Vagina (tissue), 2 donors: ENCODE results near the gene DDI2. TPM values are rescaled to one million over a fixed set of nuclear protein-coding genes. Genes with fewer than 3 reads are reported as not detected.

Experiments used
- DNase-seq, 2 donors: peaks; one replicate each; pipeline ENCODE4 v3.0.0-alpha.2; 2017; ENCODE audit errors: extremely low spot score in 2 of 2
- H3K27ac ChIP-seq: fragments of 200-600 bp; sonication (generic); one replicate; pipeline ENCODE4 v1.5.1; 2019
- H3K27me3 ChIP-seq: fragments of 200-600 bp; sonication (generic); one replicate; pipeline ENCODE4 v1.5.1; 2019
- H3K36me3 ChIP-seq, 2 donors: fragments of 200-600 bp; sonication (generic); one replicate each; pipeline ENCODE4 v1.5.1; 2017 to 2019
- H3K4me1 ChIP-seq: fragments of 200-600 bp; sonication (generic); one replicate; pipeline ENCODE4 v1.5.1; 2019
- H3K4me3 ChIP-seq, 2 donors: fragments of 200-600 bp; sonication (generic); 1 replicate in 1 of 2; 2 replicates in 1 of 2; pipeline ENCODE4 v1.5.1; 2016 to 2019
- H3K9me3 ChIP-seq: fragments of 200-600 bp; sonication (generic); one replicate; pipeline ENCODE4 v1.5.1; 2019
- CTCF ChIP-seq, 3 experiments: fragments of 450-650 bp in 2 of 3; fragments of 200-600 bp in 1 of 3; sonication (generic) in 1 of 3; IDR thresholded peaks; one replicate each; pipeline ENCODE4 v1.5.1; 2017 to 2019; ENCODE audit warnings: antibody characterized with exemption in 3 of 3, mild to moderate bottlenecking in 2 of 3, moderate library complexity in 2 of 3
- POLR2A ChIP-seq, 2 donors: fragments of 450-650 bp; IDR thresholded peaks; one replicate each; pipeline ENCODE4 v1.6.1; 2017; ENCODE audit warnings: antibody characterized with exemption in 2 of 2, mild to moderate bottlenecking in 2 of 2, moderate library complexity in 2 of 2
- POLR2AphosphoS5 ChIP-seq, 2 donors: sonication (generic); formaldehyde crosslinking; IDR thresholded peaks; one replicate each; pipeline ENCODE4 v1.9.0; 2017; ENCODE audit warnings: antibody characterized with exemption in 2 of 2, mild to moderate bottlenecking in 2 of 2, low read depth in 1 of 2; ENCODE audit not compliant: insufficient read depth in 1 of 2
- intact Hi-C: fragments of 100-400 bp; cut with DNase I; formaldehyde crosslinking; loops from one replicate; pipeline ENCODE4 v1.15.1; 2023
- total RNA-seq: library from RNA; depleted of rRNA; stranded (reverse); fragments of >200 nt; gene quantifications from one replicate; pipeline ENCODE4 v1.2.3, GENCODE V29; 2016

The DDI2 gene
- total RNA-seq, 1 donor from 2014 or later: 59.2 TPM

GRCh38 chr1:15678578-15678977, 61.3 kb downstream of the DDI2 start:
- intact Hi-C loops: no loop called here
- Histone ChIP-seq H3K27me3 (no peaks in the 10 kb centered on the region), H3K4me3 (no peak overlapping the region), H3K9me3 (no peaks in the 10 kb centered on the region), H3K4me1 (peaks cover 32% of the 10 kb centered on the region), H3K36me3 (no peaks in the 10 kb centered on the region), H3K27ac (no peak overlapping the region)
- DNase-seq: no peak
- no peak for TF ChIP-seq POLR2A (IDR thresholded peaks at IDR 0.05)
- no peak for TF ChIP-seq POLR2AphosphoS5 (IDR thresholded peaks at IDR 0.05; ENCODE audit: insufficient read depth in 1 of 2, low read depth in 1 of 2)
- TF ChIP-seq CTCF (IDR thresholded peaks at IDR 0.05): no peak

GRCh38 chr1:15680131-15680530, 62.9 kb downstream of the DDI2 start:
- no peaks in the 10 kb centered on the region for H3K36me3 ChIP-seq

GRCh38 chr1:15680561-15681348, 63.5 kb downstream of the DDI2 start:
- DNase-seq: no peak
- Histone ChIP-seq H3K9me3 (no peaks in the 10 kb centered on the region), H3K27me3 (no peaks in the 10 kb centered on the region), H3K27ac (peak overlapping the region; percentile 99), H3K36me3 (no peaks in the 10 kb centered on the region), H3K4me3 (no peak overlapping the region), H3K4me1 (peaks cover 40% of the 10 kb centered on the region)
- intact Hi-C loops: no loop called here
- TF ChIP-seq CTCF (IDR thresholded peaks at IDR 0.05) (no peak), POLR2A (IDR thresholded peaks at IDR 0.05) (no peak), POLR2AphosphoS5 (IDR thresholded peaks at IDR 0.05; ENCODE audit: insufficient read depth in 1 of 2, low read depth in 1 of 2) (peak; percentile 64 to 77)

More at GRCh38 chr1:15680131-15680530, 62.9 kb downstream of the DDI2 start:
- no peak overlapping the region for H3K4me3 ChIP-seq
- intact Hi-C loops: no loop called here
- peak overlapping the region; percentile 99 for H3K27ac ChIP-seq
- H3K27me3 ChIP-seq: no peaks in the 10 kb centered on the region
- DNase-seq: no peak
- no peaks in the 10 kb centered on the region for H3K9me3 ChIP-seq
- TF ChIP-seq POLR2A (IDR thresholded peaks at IDR 0.05) (no peak), POLR2AphosphoS5 (IDR thresholded peaks at IDR 0.05; ENCODE audit: insufficient read depth in 1 of 2, low read depth in 1 of 2) (no peak), CTCF (IDR thresholded peaks at IDR 0.05) (no peak)
- peaks cover 36% of the 10 kb centered on the region for H3K4me1 ChIP-seq

- Histone ChIP-seq H3K9me3 (no peaks in the 10 kb centered on the region), H3K27ac (peak overlapping the region; percentile 99), H3K27me3 (no peaks in the 10 kb centered on the region), H3K4me1 (peaks cover 49% of the 10 kb centered on the region), H3K4me3 (no peak overlapping the region), H3K36me3 (no peaks in the 10 kb centered on the region)
- TF ChIP-seq POLR2A (IDR thresholded peaks at IDR 0.05) (no peak), CTCF (IDR thresholded peaks at IDR 0.05) (no peak), POLR2AphosphoS5 (IDR thresholded peaks at IDR 0.05; ENCODE audit: insufficient read depth in 1 of 2, low read depth in 1 of 2) (no peak)
- DNase-seq: no peak
- intact Hi-C loops: no loop called here
Observed at GRCh38 chr1:15681349-15682292, 64.4 kb downstream of the DDI2 start.
